Jurkat, Clone E6-1 (cell line): ENCODE data around the gene USP12.
A peak's percentile ranks its signal among the peaks of the same experiment; 100 is the strongest.
"Not testable (repeated sequence)": the region's sequence is repeated elsewhere in the genome, so short reads cannot be mapped to it uniquely, and the experiment has no call there.

Source experiments
- DNase-seq: peaks from one replicate; pipeline ENCODE4 v3.0.0-alpha.2; 2011; ENCODE audit warnings: low read depth, low spot score
- H3K4me3 ChIP-seq: 2 replicates; pipeline ENCODE4 v1.5.1; 2011; ENCODE audit warnings: mild to moderate bottlenecking, low read length, control low read depth, moderate library complexity

The USP12 gene

DNA sequence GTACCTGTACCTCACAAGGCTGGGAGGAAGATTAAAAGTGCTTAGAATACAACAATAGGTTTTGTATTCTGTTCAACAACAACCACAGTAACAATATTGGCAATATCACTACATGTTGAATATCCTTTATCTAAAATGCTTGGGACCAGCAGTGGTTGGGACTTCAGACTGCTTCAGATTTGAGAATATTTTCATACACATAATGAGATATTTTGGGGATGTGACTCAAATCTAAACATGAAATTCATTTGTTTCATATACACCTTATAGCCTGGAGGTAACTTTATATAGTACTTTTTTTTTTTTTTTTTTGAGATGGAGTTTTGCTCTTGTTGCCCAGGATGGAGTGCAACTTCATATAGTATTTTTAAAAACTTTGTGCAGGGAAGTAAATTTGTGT, 73.9 kb downstream of the USP12 start:
- no peak overlapping the region for H3K4me3 ChIP-seq
- no peak for DNase-seq

DNA sequence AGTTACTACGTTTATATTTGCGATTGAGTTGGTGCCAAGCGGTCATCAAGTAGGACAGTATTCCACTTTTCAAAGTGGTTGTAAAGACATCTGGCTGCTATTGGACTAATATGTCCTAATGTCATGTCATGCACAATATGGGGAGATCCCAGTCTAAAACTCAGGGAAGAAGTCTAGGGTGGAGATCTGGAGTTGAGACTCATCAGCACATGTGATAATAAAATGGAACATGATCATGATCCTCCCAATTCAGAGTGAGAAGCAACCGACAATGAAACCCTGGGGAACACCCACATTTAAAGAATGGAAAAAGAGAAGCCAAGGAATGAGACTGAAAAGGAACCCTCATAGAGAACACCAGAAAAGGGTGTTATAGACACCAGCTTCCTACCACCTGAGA, 80.2 kb downstream of the USP12 start:
- DNase-seq, result no peak
- no peak overlapping the region for H3K4me3 ChIP-seq

DNA sequence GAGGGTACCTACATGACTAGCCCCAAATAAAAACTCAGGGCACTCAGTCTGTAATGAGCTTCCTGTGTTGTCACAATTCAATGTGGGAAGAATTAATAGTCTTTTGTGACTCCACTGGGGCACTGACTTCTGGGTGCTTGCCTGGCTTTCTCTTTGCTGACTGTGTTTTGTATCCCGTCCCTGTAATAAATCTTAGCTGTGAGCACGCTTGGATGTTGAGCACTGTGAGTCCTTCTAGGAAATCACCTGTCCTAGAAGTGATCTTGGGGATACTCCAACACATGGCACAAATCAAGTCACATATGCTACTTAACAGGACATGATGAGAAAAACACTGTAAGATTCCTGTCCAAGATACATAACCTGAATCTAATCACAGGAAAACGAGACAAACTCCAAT, 83.0 kb downstream of the USP12 start:
- DNase-seq, result no peak
- H3K4me3 ChIP-seq, result no peak overlapping the region

DNA sequence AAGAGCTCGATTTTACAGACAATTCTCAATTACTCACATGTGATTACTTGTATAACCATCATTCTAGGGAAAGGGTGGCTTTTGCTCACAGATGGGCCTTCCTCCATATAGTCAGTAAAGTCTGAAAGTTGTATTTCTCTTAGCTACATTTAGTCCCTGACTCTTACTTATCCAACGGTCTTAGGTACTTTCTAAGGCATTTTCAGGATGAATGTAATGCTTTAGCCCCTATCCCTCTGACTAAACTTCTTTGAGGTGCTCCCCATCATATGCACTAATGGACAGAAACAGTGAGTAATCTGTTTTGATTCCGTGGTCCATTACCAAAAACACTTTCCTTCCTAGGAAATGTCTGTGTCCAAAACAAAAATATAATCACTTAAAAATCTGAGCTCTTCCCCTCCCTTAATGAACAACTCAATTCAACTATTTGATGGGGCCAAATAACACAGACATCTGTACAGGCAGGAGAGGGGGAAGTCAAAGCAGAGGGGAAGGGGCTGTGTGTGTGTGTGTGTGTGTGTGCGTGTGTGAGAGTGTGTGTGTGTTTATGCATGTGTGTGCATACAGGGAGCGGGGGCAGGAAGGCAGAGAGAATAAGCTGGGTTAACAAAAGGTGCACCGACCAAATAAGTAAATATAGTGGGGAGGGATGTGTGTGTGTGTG, 84.9 kb downstream of the USP12 start:
- no peak overlapping the region for H3K4me3 ChIP-seq
- no peak for DNase-seq

DNA sequence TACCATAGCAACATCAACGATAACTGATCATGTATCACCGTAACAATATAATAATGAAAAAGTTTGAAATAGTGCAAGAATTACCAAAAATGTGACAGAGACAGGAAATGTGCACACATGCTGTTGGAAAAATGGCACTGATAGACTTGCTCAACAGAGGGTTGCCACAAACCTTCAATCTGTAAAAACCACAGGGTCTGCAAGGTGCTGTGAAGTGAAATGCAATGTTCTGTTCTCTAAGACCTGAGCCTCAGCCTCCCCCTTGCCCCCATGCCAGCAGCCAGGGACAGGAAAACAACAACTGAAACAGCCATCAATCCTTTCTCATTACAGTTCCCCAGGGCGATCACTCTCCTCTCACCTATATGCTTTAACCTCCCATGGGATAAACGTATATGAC, 88.4 kb downstream of the USP12 start:
- DNase-seq, result peak; percentile 76

DNA sequence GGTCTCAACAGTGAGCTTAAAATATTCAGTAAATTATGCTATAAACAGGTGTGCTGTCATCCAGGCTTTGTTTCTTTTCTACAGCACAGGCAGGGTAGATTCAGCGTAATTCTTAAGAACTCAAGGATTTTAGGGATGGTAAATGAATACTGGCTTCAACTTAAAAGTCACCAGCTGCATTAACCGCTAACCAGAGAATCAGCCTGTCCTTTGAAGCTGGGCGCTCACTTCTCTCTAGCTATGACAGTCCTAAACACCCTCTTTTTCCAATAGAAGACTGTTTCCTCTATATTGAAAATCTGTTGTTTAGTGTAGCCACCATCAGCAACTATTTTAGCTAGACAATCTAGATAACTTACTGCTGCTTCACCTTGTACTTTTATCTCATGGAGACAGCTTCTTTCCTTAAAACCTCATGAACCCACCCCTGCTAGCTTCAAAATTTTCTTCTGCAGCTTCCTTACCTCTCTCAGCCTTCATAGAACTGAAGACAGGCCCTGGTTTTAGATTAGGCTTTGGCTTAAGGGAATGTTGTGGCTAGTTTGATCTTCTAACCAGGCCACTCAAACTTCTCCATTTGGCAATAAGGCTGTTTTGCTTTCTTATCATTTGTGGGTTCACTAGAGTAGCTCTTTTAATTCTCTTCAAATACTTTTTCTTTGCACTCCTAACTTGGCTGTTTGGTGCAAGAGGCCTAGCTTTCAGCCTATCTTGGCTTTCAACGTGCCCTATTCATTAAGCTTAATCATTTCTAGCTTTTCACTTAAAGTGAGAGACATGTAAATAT, 89.5 kb downstream of the USP12 start:
- DNase-seq, result peak; percentile 37
- H3K4me3 ChIP-seq, result no peak overlapping the region

More for the DNA sequence above, 88.4 kb downstream of the USP12 start:
- H3K4me3 ChIP-seq, result no peak overlapping the region

DNA sequence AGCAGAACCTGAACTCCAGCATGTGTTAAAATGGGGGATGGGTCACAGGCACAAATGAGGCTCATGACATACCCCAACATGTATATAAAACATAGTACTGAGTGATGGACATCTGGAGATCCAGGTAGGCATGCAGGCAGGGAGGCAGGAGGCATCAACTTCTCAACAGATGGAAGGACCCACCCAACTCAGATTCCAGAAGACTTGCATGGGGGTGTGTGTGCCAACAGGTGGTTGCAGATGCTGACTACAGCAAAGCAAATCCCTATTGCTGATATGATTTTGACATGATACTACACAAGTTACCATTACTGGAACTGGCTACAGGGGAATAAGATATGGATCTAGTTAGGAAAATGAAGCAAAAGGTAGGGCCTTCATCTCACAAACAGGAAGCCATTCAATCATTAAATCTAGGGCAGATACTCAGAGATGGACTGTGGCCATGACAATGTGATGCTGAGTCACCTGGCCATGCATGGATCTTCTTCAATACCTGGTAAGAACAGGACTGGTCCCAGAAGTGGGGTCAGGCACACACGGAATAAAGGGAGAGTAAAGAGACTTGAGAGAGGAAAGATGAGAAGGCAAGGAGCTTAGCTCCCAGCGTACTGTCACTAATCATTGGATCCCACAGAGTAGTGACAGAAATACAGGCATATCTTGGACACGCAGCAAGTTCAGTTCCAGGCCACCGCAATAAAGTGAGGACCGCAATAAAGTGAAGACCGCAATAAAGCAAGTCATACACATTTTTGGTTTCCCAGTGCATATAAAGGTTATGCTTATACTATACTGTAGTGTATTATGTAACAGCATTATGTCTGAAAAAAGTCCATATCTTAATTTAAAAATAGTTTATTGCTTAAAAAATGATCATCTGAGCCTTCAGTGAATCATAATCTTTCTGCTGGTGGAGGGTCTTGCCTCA, 91.3 kb downstream of the USP12 start:
- DNase-seq, result no peak
- no peak overlapping the region for H3K4me3 ChIP-seq

DNA sequence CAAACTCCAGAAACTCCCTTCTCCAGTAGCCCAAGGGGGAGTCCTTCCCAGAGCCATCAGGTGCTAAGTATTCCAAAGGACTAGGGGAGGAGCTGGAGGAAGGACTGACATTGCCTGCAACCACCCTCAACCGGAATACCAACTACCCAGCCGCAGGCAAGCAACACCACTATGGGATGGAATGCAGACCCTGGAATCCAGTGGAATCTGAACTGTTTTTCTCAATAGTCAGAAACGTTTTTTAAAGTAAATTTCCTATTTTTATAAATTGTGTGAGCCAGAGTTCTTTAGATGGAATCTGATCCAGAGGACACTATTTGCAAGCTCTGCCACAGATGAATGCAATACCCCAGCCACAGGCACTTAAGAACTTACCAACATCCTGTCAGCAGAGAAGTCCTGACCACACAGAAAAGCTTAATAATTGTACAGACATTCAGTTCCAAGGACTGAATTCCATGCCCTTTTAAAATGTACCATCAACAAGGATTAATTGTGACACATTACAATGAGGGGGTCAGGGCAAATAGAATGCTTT, 92.1 kb downstream of the USP12 start:
- no peak overlapping the region for H3K4me3 ChIP-seq
- peak; percentile 26 for DNase-seq

DNA sequence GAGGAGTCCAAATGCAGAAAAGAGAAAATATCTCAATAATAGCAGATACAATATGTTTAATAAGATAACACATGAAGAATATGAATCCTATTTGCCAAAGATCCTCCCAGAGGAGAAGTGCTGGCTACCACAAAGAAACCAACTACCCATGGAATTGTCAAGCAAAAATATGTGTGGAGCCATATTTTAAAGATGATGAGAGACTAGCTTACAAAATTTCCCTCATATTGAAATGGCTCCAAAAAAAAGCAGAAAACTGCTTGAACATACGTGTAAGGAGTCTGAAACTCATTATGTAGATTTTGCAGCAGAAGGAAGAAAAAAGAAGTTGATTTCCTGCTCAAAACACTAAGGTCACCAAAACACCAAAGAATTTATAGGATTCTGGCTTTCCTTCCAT, 94.2 kb downstream of the USP12 start:
- H3K4me3 ChIP-seq, result no peak overlapping the region
- no peak for DNase-seq

DNA sequence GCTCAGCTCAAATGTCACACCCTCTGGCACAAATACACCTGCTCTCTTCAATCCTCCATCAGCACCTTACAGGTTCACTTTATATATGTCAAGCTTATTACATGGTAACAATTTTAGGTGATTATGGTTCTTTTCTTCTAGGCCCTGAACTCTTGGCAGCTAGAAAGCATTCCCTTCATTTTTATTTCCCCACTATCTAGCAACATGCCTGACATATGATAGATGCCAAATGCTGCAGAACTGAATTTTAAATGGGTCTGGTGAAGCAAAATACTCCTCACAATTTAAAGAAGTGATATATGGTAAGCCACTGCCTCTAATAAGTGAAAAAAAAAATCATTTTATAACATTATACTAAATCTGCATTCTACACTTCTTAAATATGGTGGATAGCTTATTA, 95.2 kb downstream of the USP12 start:
- no peak for DNase-seq
- H3K4me3 ChIP-seq, result no peak overlapping the region

DNA sequence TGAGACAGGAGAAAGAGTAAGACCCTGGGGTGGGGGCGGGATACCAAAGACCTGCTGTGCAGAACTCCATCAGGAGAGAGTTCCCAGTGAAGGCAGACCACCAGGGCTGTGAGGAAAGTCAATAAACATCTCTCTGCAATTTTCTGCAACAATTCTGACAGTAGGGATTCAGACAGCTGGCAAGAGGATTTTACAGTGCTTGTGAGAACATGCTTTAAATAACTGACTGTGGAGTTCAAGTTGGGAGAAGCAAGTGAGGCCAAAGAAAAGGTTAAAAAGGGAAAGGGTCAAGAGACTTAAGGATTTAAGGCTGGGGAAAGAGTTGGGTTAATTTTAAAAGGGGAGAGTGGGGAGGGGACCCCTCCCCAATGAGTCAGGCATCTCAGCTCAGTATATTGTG, 98.4 kb downstream of the USP12 start:
- DNase-seq, result no peak
- H3K4me3 ChIP-seq, result no peak overlapping the region

DNA sequence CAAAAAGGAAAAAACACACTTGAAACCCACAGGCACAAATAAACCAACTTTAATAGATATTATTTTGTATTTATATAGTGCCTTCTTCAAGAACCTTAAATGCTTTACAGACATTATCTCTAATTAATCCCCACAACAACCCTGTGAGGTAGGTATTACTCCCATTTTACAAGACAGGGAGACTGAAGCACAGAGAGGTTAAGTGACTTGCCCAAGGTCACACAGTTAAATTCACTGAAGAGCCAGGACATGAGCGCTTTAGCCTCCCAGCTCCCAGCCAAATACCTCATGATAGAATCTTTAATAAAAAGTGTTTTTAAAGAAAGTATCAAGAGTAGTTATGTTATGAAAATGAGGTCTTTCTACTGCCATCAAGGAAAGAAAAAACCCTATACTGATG, 105.5 kb downstream of the USP12 start:
- not testable (repeated sequence) for H3K4me3 ChIP-seq, DNase-seq

DNA sequence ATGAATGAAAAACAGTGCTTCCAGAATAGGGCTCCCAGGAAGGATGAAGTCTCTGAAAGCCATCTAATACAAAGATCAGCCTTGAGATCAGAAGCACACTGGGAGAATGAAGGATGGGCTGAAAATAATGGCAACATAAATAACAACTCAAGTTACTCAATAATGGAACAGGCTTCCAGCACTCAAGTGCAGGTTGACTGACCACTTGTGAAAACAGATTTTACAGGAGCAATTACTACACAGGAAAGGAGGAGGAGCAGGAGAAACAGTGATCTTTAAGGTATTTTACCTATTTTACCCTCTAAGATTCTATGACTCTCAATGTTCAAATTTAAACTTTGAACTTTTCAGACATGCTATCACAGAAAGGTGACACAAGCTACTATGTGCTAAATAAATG, 106.0 kb downstream of the USP12 start:
- no peak for DNase-seq
- H3K4me3 ChIP-seq, result no peak overlapping the region

DNA sequence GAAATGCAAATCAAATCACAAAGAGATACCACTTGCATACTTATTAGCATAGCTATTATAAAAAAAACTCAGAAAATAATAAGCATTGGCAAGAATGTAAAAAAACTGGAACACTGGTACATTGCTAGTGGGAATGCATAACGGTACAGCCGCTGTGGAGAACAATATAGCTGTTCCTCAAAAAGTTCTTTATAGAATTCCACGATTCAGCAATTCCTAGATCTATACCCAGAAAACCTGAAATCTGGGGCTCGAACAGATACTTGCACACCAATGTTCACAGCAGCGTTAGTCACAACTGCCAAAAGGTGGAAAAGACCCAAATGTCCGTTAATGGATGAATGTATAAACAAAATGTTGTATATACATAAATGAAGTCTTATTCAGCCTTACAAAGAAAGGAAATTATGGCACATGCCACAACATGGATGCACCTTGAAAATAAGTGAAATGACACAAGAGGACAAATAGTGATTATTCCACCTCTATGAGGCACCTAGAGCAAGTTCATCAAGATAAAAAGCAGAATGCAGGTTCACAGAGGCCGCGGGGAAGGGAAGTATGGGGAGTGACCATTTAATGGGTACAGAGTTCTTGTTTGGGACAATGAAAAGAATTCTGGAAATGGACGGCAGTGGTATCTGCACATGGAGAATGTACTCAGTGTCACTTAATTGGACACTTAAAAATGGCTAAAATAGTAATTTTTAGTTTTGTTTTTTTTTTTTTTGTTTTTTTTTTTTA, 107.2 kb downstream of the USP12 start:
- no peak for DNase-seq
- H3K4me3 ChIP-seq, result no peak overlapping the region

DNA sequence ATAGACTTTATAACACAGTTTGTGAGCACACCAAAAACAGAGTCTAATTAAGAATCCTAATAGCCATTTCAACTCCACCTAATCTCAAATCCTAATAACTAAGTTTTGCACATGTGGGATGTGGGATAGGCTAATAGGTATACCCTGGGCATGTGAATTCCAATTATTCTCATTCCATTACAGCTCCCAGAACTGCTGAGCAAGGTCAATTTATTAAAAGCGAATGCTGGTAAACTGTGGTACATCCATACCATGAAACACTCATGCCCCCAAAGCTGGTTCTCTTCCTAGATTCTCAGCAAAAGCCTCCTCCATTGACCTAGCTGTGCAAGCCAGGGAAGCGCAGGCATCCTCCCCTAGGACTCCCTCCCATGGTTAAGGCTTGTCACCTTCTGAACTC, 113.8 kb downstream of the USP12 start:
- DNase-seq, result no peak
- no peak overlapping the region for H3K4me3 ChIP-seq

DNA sequence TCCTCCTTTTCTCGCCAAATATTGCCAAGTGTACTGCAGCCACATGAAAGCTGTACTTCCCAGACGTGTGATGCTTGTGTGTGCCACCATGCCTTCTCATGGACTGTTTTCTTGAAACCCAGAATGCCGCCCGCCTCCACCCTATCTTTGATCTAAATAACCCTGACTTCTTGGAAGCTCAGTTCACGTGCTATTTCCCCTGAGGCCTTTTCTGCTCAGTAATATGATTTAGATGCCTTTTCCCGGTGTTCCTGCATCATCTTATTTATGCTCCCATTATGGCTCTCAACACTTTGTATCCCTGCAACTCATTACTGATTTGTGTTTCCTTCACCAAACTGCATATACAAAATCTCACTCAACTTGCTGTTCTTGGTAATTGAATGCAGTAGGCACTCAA, 116.1 kb downstream of the USP12 start:
- no peak overlapping the region for H3K4me3 ChIP-seq
- DNase-seq, result no peak

DNA sequence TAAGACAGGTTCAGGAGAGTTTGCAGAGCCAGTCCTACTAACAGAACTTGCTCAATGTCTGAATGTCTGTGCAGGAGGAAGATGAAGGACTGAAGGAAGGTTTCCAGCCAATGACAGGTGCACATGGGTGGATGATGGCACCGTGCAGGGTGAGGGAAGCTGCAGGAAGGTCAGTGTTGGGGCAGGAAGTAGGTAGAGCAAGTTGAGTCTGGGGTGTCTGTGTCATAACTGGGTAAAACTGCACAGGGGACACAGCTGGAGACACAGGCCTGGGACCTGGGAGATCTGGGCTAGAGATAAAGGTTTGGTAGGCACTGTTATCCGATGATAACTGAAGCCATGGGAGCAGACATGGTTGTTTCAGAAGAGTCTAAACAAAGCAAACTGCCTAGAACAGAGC, 116.9 kb downstream of the USP12 start:
- peak; percentile 37 for DNase-seq
- no peak overlapping the region for H3K4me3 ChIP-seq

DNA sequence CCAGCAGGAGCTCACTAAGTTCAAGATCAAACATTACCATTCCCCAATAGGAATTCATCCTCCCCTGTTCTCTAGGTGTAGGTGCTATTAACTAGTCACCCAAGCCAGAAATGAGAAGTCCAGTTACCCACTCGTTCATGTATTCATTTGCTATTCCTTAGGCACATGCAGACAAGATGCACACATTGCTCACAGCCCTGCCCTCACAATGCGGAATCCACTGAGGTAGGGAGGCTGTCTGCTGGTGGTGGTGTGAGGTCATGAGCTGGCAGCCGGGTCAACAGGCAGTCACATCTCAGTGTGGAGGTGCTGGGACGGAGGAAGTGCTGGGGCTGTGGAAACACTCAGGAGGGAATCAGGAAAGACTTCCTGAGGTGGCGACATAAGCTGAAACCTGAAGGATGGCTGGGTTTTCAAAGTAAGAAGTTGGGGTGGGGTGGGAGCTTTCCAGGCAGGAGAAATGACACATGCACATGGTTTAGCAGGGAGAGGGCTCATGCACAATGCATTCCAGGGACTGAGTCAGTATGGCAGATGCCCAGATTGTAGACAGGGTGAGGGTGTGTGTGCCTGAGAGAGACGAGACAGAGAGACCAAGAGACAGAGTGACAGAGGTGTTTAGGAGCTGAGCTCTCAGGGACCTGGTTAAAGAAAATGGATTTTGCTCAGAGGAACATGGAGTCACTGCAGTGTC, 117.6 kb downstream of the USP12 start:
- no peak for DNase-seq

More for the DNA sequence above, 117.6 kb downstream of the USP12 start:
- no peak overlapping the region for H3K4me3 ChIP-seq
